GM21447 (cell line): Measurements from ENCODE around the gene P3H2.

Experiments
- ATAC-seq: cut with Tn5 transposase; IDR thresholded peaks from one replicate; pipeline ENCODE4 v1.9.1; 2021; ENCODE audit not compliant: unreplicated experiment

The P3H2 gene

GRCh38 chr3:189907803-189908202 is 212.9 kb downstream of the P3H2 start:
- ATAC-seq = no peak
